Effector memory CD4-positive, alpha-beta T cell (primary cell): ENCODE results near the gene METTL6.
"Not testable (repeated sequence)": the region's sequence is repeated elsewhere in the genome, so short reads cannot be mapped to it uniquely, and the experiment has no call there.

ENCODE experiments used
- DNase-seq, 3 donors: peaks; one replicate each; pipeline ENCODE4 v3.0.0-alpha.2; 2020
- H3K27ac ChIP-seq: 2 replicates; pipeline ENCODE4 v1.7.0; 2013; ENCODE audit warnings: mild to moderate bottlenecking, low read length, moderate library complexity; ENCODE audit not compliant: insufficient read depth, poor library complexity, severe bottlenecking
- H3K27me3 ChIP-seq: replicated peaks from 2 replicates; pipeline ENCODE4 v1.7.0; 2013; ENCODE audit warnings: mild to moderate bottlenecking, low read length; ENCODE audit not compliant: insufficient read depth, control insufficient read depth, poor library complexity, severe bottlenecking
- H3K36me3 ChIP-seq: 2 replicates; pipeline ENCODE4 v1.7.0; 2013; ENCODE audit warnings: mild to moderate bottlenecking, low read length, moderate library complexity; ENCODE audit not compliant: control insufficient read depth, insufficient read depth
- H3K4me1 ChIP-seq: 2 replicates; pipeline ENCODE4 v1.7.0; 2013; ENCODE audit warnings: low read length, mild to moderate bottlenecking; ENCODE audit not compliant: control insufficient read depth, insufficient read depth, poor library complexity, severe bottlenecking
- H3K4me3 ChIP-seq: 2 replicates; pipeline ENCODE4 v1.7.0; 2013; ENCODE audit warnings: low read length, low read depth, mild to moderate bottlenecking; ENCODE audit not compliant: insufficient read depth, poor library complexity, severe bottlenecking
- H3K9me3 ChIP-seq: 2 replicates; pipeline ENCODE4 v1.7.0; 2013; ENCODE audit warnings: mild to moderate bottlenecking, low read length, moderate library complexity; ENCODE audit not compliant: control insufficient read depth

METTL6 gene

DNA sequence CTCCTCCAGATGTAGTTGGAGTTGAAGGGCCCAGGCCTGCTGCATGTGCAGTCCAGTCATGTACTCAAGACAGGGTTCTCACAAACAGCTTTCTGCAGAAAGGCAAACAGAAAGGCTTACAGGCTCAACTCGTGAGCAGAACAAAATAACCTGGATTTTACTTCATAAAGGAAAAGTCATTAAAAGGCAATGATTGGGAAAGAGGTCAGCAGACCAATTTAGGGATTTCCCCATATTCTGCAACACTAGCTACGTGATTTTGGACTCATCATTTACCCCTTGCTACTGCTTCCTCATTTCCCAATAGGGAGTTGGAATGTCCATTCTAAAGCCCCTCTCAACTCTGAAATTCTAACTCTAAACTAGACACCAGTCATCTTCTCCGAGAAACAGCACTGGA lies 18.1 kb downstream of the METTL6 start:
- Histone ChIP-seq H3K4me3 (no peak overlapping the region), H3K36me3 (peaks cover 22% of the 10 kb centered on the region), H3K27me3 (no peaks in the 10 kb centered on the region), H3K27ac (no peak overlapping the region), H3K9me3 (no peaks in the 10 kb centered on the region), H3K4me1 (no peaks in the 10 kb centered on the region)
- DNase-seq: no peak

DNA sequence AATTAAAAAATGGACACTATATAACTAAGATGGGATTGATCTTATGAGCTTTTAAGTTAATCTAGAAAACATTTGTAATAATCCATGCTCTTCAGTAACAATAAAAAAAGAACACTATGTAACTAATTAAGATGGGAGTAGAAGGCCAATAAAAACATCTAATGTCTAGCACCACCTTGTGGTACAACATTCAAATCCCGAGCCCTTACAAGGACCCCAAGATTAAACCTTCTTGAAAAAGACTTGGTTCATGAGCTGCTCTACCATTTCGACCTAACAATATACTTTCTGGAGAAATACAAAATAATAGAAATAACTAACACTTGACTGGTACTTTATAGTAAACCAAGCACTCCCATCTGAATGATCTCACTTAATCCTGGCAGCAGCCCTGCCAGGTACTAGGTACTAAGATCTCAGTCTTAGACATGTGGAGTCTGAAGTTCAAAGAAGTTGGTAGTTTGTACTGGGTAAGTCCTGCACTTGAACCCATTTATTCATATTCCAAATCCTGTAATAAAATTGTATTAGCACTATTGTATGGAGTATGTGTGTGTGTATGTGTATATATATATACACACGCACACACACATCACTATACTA lies 21.8 kb downstream of the METTL6 start:
- DNase-seq: no peak
- Histone ChIP-seq H3K27me3 (no peaks in the 10 kb centered on the region), H3K4me1 (peaks cover under 1% of the 10 kb centered on the region), H3K27ac (no peak overlapping the region), H3K9me3 (no peaks in the 10 kb centered on the region), H3K36me3 (peaks cover 5% of the 10 kb centered on the region), H3K4me3 (no peak overlapping the region)

DNA sequence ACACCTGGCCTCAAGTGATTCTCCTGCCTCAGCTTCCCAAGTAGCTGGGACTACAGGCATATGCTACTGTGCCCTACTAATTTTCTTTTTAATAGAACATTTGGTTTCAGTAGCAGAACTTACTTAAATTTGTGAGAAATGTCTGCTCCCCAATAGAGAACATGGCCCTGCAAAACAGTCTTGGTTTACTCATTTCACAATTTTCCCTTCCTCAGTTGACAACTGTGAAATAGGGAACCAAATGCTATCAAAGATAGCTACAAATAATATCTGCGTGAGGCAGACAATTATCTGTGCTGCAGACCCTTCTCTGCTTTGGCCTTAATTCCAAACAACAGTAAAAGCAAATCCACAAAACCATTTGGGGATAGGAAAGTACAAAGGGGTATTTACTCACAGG lies 22.6 kb downstream of the METTL6 start:
- DNase-seq: no peak
- H3K9me3 ChIP-seq: no peaks in the 10 kb centered on the region
- peaks cover 4% of the 10 kb centered on the region for H3K36me3 ChIP-seq
- H3K27ac ChIP-seq: no peak overlapping the region
- H3K4me3 ChIP-seq: no peak overlapping the region
- peaks cover 9% of the 10 kb centered on the region for H3K4me1 ChIP-seq
- H3K27me3 ChIP-seq: no peaks in the 10 kb centered on the region

DNA sequence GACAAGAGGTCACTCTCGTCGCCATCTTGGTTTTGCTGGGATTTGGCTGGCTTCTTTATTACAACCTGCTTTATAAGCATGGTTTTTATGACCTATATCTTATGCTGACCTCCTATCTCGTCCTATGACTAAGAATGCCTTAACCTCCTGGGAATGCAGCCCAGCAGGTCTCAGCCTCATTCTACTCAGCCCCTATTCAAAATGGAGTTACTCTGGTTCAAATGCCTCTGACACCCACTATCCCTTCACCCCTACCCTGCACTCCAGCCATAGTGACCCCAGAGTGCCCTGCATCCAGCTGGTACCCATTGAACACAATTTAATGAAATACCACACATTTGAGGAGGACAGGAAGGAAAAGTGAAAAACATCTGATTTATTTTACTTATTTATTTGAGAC lies 23.4 kb downstream of the METTL6 start:
- DNase-seq: no peak
- H3K27ac ChIP-seq: no peak overlapping the region
- H3K9me3 ChIP-seq: no peaks in the 10 kb centered on the region
- H3K4me1 ChIP-seq: peaks cover 15% of the 10 kb centered on the region
- no peaks in the 10 kb centered on the region for H3K27me3 ChIP-seq
- H3K36me3 ChIP-seq: no peaks in the 10 kb centered on the region
- H3K4me3 ChIP-seq: no peak overlapping the region

DNA sequence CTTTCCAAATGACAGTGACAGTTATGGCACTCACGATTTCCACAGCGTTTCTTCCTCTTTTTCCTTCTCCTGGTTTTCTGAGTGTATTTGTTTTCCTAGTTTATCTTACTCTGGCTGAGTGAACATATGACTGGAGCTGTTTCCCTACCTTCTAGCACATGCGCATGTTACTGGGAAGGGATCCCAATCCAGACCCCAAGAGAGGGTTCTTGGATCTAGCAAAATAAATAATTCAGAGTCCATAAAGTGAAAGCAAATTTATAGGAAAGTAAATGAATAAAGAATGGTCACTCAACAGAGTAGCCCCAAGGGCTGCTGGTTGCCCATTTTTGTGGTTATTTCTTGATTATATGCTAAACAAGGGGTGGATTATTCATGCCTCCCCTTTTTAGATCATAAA lies 23.8 kb downstream of the METTL6 start:
- DNase-seq: no peak
- H3K27me3 ChIP-seq: no peaks in the 10 kb centered on the region
- peaks cover 15% of the 10 kb centered on the region for H3K4me1 ChIP-seq
- no peaks in the 10 kb centered on the region for H3K36me3 ChIP-seq
- no peak overlapping the region for H3K27ac ChIP-seq
- H3K4me3 ChIP-seq: no peak overlapping the region
- H3K9me3 ChIP-seq: no peaks in the 10 kb centered on the region

DNA sequence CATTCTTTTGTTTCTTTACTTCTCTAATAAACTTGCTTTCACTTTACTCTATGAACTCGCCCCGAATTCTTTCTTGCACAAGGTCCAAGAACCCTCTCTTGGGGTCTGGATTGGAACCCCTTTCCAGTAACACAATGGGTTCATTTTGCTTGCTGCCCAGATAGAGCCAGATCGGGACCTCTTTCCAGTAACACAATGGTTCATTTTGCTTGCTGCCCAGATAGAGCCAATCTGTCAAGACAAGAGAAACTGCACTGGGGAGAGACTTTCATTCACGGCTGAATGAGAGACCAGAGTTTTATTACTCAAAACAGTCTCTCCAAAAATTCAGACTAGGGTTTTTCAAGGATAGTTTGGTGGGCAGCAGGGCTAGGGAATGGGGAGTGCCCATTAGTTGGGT lies 25.4 kb downstream of the METTL6 start:
- Histone ChIP-seq H3K27ac (no peak overlapping the region), H3K27me3 (no peaks in the 10 kb centered on the region), H3K4me3 (no peak overlapping the region), H3K9me3 (no peaks in the 10 kb centered on the region), H3K36me3 (no peaks in the 10 kb centered on the region), H3K4me1 (peaks cover 15% of the 10 kb centered on the region)
- DNase-seq: no peak

DNA sequence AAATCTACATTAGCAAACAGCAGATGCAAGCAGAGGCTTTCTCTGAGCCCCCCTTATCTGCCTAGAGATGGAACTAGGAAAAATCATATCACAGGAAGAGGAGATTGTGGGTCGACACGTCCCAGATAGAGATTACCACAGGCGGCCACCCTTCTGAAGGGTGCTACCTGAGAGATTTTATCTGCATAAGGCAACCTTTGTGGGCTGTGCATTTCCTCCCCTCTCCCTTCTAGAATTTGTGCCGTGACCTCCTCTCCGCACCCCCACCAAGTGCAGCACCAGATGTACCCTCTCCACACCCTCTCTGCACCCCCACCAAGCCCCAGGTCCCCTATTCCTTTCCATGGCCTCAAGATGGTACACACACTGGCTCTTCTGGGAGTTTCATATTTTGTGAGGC lies 27.4 kb downstream of the METTL6 start:
- peaks cover 15% of the 10 kb centered on the region for H3K4me1 ChIP-seq
- DNase-seq: peak; percentile 3 to 11 (median 6)
- H3K4me3 ChIP-seq: no peak overlapping the region
- no peak overlapping the region for H3K27ac ChIP-seq
- no peaks in the 10 kb centered on the region for H3K9me3 ChIP-seq
- H3K36me3 ChIP-seq: no peaks in the 10 kb centered on the region
- H3K27me3 ChIP-seq: no peaks in the 10 kb centered on the region

DNA sequence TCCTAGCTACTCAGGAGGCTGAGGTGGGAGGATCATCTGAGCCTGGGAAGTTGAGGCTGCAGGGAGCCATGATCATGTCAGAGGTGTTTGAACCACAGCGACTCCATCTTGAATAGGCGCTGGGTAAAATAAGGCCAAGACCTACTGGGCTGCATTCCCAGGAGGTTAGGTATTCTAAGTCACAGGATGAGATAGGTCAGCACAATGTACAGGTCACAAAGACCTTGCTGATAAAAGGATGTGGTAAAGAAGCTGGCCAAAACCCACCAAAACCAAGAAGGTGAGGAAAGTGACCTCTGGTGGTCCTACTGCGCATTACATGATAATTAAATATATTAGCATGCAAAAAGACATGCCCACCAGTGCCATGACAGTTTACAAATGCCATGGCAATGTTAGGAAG lies 28.6 kb downstream of the METTL6 start:
- not testable (repeated sequence) for H3K27ac ChIP-seq, H3K27me3 ChIP-seq, DNase-seq, H3K36me3 ChIP-seq, H3K9me3 ChIP-seq, H3K4me3 ChIP-seq
- peaks cover 15% of the 10 kb centered on the region for H3K4me1 ChIP-seq

DNA sequence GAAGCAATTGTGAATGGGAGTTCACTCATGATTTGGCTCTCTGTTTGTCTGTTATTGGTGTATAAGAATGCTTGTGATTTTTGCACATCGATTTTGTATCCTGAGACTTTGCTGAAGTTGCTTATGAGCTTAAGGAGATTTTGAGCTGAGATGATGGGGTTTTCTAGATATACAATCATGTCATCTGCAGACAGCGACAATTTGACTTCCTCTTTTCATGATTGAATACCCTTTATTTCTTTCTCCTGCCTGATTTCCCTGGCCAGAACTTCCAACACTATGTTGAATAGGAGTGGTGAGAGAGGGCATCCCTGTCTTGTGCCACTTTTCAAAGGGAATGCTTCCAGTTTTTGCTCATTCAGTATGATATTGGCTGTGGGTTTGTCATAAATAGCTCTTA lies 34.1 kb downstream of the METTL6 start:
- not testable (repeated sequence) for H3K36me3 ChIP-seq, DNase-seq, H3K4me3 ChIP-seq, H3K4me1 ChIP-seq, H3K27me3 ChIP-seq, H3K27ac ChIP-seq, H3K9me3 ChIP-seq

DNA sequence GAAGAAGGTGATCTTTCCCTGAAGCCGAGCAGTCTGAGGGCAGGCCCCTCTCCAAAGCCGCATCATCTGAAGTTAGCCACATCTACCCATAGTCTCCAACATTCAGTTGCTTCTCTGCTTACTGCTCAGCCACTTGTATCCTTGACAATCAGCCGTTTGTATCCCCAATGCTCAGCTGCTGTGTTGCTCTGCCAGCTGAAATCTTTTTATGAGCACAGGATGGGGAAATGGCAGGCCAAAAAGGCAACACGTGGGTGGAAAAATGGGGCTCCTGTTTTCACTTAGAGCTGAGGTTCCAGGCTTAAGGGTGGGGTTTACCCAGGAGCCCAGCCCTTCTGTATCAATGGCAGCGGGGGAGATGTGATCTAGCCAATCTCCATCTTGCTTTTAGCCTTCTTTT lies 36.3 kb downstream of the METTL6 start:
- Histone ChIP-seq H3K9me3 (no peaks in the 10 kb centered on the region), H3K36me3 (no peaks in the 10 kb centered on the region), H3K27ac (no peak overlapping the region), H3K4me1 (no peaks in the 10 kb centered on the region), H3K4me3 (no peak overlapping the region), H3K27me3 (no peaks in the 10 kb centered on the region)
- DNase-seq: no peak

DNA sequence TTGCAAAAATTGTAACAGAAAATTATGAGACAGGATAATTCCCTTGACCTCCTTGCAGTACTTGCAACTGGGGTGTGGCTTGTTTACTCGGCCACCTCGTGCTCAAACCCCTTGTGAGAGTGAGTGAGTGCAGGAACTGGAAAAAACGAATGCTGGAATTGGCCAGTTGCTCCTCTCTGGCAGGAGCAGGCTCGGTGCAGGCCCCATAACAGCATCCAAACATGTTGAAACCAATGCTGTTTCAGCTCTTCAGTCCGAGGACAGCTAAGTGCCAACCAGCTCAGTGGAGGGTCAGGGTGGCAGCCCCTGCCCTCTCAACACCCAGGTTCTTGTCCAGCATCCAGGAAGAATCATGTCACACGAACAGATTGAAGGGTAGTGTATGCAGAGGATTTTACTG lies 36.9 kb downstream of the METTL6 start:
- DNase-seq: no peak
- Histone ChIP-seq H3K27ac (no peak overlapping the region), H3K9me3 (no peaks in the 10 kb centered on the region), H3K4me3 (no peak overlapping the region), H3K36me3 (no peaks in the 10 kb centered on the region), H3K27me3 (no peaks in the 10 kb centered on the region), H3K4me1 (no peaks in the 10 kb centered on the region)
